ENCODE measurements around the gene LAMA3.
"Not testable (repeated sequence)": the region's sequence is repeated elsewhere in the genome, so short reads cannot be mapped to it uniquely, and the experiment has no call there.

Gene LAMA3

DNA sequence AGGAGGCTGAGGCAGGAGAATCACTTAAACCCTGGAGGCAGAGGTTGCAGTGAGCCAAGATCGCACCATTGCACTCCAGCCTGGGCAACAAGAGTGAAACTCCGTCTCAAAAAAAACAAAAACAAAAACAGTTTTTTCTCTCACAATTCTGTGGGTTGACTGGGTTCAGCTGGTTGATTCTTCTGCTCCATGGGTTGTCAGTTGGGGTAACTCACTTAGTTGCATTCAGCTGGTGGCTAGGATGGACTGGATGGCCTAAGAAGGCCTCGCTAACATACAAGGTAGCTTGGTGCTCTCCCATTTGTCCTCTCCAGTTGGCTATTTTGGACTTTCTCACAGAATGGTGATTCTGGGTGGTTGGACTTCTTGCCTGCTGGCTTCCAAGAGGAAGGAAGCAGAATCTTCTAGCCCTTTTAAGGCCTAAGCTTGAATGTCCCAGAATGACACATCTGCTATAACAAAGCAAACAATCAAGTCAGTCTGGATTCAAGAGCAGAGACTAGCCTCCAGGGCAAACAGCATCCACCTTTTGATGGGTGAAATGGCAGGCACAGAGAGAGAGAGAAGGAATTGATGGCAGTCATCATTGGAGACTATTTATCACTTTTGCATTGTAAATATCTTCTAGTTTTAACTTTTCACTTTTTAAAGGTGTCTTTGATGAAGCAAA lies 17.9 kb downstream of the LAMA3 start:
- no peak for DNase-seq (ENCODE audit: low read depth in 2 of 2)

GRCh38 chr18:23710068-23710527 lies 20.8 kb downstream of the LAMA3 start:
- DNase-seq (ENCODE audit: low read depth in 2 of 2): no peak

DNA sequence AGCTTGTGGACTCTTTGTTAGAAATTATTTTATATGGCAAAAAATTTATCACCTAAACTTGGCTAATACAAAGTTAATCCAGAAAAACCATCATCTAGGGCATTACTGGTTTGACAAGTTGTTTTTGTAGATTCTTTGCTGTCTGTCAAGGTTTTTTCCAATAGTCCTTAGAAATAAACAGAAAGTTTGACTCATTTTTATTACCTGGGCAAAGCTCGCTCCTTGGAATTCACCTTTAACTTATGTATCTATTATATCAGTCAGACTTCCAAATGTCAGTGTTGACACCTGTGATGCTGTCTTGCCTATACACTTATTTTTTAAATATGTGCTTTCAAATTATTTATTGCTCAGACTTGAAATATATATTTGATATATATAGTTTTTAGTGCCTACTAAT lies 21.7 kb downstream of the LAMA3 start:
- no peak for DNase-seq (ENCODE audit: low read depth in 2 of 2)

GRCh38 chr18:23711426-23711825 lies 22.2 kb downstream of the LAMA3 start:
- no peak for DNase-seq (ENCODE audit: low read depth in 2 of 2)

DNA sequence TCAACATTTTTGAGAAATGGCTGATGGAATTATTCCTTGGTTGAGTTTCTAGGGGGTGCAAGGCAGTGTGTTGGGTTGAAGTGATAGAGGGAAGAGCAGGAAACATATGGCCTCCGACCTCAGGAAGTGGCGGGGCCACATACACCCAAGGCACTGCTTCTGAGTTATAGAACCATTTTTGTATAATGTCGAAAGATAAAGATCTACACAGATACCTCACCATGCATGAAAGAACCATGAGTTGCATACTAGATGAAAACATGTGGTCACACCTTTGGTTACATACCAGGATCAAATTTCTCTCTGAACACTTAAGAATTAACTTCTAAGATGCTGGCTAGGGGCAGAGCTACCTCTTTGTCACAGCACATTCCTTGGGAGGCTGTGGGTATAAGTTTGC lies 23.2 kb downstream of the LAMA3 start:
- DNase-seq (ENCODE audit: low read depth in 2 of 2): no peak

GRCh38 chr18:23714576-23714975 lies 25.3 kb downstream of the LAMA3 start:
- DNase-seq (ENCODE audit: low read depth in 2 of 2): no peak

DNA sequence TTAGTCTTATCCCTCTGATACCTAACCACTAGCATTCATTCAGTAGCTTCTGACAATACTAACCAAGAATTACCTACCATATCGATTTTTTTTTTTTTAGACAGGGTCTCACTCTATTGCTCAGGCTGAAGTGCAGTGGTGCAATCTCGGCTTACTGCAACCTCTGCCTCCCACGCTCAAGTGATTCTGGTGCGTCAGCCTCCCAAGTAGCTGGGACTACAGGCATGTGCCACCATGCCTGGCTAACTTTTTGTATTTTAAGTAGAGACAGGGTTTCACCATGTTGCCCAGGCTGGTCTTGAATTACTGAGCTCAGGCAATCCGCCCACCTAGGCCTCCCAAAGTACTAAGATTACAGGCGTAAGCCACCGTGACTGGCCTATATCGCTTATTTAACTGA lies 26.8 kb downstream of the LAMA3 start:
- DNase-seq (ENCODE audit: low read depth in 2 of 2): not testable (repeated sequence)

- DNase-seq (ENCODE audit: low read depth in 2 of 2): no peak
Observed at GRCh38 chr18:23716516-23716915, 27.3 kb downstream of the LAMA3 start.

DNA sequence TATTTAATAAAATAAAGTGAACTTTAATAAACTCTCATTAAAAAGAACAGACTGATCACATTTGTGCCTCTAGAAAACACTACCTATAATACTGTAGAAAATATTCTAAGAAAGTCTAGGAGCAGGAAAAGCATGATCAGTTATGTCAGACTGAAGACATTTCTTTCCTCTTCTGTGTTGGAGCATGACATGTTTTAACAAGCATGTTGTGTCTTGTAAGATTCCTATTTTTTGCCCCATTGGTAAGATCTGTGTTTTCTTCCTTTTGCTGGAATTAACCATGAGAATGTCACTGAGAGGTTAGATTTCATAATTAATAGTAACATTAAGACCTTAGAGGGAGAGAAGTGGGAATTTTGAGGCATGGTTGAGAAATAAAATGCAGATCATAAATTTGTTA lies 27.7 kb downstream of the LAMA3 start:
- no peak for DNase-seq (ENCODE audit: low read depth in 2 of 2)

DNA sequence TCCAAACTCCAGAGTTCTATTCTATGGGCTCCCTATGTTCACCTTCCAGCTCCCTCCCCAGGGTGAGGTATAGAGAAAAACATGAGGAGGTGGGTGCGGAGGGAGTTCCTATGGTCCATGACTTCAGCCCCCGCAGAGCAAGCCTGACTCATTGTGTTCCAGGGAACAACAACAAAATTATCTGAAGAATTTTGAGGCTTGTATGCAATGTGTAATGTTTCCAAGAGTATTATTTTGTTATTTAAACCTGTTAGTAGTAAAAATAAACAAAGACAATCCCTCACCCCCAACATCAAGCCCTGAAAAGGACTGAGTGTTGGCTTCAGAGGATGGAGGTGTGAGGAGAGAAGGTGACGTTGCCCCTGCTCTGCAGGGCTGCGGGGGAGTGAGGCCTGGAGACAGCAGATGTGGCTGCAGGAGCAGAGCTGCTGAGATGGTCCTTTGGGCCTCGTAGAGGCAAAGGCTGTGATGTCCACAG lies 29.0 kb downstream of the LAMA3 start:
- no peak for DNase-seq (ENCODE audit: low read depth in 2 of 2)

DNA sequence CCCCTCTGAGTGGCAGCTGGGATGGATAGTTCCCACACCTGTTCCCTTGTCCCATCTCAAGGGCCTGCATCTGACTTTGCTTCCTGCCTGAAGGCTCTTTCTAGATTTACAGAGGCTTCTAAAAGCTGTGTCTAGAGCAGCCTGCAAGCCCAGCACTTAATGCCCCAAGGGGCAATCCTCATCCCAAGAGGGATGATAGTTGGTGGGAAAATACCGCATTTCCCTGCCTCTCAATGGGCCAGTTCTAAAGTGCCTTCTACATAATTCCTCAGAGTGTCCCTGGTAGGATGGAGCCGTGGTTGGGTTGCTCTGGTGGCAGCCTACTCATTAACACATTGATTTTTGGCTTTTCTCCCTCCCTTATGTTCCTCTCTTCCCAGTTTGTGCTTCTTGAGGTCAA lies 29.5 kb downstream of the LAMA3 start:
- no peak for DNase-seq (ENCODE audit: low read depth in 2 of 2)

DNA sequence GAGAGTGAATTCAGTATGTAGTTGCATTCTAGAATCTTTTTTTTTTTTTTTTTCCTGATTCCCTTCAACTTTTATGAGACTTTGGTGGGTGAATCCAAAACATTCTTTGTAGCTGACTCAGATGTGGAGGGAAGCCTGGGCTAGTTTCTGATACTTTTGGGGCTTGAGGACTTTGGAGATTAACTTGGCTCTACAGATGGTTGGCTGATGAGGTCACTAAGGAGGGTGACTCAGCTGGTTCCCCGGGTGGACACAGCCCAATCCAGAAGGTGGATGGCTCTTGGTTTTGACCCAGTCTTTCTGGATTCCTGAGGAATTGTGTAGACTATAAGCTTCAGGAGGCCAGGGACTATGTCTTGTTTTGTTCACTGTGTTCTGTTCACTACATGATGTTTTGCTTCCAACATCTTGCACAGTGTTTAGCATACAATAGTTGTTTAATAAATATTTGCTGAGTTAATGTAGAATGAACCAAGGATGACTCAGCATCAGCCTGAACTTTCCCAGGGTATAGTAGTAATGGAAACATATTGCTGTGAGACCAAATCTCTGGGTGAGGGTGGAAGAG lies 30.5 kb downstream of the LAMA3 start:
- DNase-seq (ENCODE audit: low read depth in 2 of 2): no peak

DNA sequence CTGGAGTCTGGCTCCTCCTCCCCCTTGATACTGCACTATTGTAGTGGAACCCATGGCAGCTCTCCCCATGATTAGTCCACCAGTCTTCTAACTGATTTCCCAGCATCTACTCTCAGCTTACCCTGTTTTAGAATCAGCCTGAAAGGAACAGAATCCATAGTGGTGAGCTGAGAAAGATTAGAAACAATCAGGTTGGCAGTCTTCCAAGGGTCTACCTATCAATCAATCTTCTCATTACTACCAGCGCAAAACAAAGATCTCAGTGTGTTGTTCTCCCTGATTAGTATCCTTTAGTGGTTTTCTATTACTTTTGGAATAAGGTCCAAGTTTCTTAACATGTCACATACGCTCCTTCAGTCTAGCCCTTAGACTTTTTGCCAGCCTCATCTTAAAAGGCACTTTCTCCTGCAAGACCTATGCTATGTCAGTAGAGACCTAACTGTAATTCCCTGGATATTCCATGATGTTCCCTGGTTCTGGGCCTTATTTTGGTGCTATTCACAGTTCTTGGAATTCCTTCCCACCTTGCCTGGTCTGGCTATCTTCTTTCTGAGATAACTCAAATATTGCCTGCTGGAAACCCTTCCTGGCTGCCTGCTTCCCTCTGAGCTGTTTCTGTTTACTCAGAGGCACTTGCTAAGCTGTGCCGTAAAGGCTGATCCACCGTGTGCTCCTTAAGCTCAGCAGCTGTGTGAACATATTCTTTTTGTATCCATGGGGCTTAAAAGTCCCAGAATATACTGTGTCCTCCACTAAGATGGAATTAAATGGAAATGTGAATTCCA lies 32.6 kb downstream of the LAMA3 start:
- no peak for DNase-seq (ENCODE audit: low read depth in 2 of 2)

DNA sequence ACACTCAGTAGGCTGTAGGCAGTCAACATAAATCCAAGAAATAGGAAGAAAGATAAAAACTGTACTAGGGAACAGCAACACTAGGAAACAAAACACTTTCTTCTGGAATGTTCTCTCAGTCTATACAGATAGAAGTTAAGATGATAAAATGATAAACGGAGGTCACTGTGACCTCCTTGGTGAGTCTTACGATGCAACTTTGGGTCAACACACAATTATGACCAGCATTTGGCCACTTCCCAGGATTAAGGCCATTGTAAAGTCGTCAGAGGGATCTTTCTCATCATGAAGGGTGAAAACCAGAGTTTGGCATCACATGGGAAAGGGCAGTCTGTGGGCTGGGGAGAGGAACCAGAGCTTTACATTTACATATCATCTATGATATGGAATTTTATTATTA lies 33.4 kb downstream of the LAMA3 start:
- DNase-seq (ENCODE audit: low read depth in 2 of 2): no peak

- no peak for DNase-seq (ENCODE audit: low read depth in 2 of 2)
Observed at GRCh38 chr18:23723121-23723520, 33.9 kb downstream of the LAMA3 start.

DNA sequence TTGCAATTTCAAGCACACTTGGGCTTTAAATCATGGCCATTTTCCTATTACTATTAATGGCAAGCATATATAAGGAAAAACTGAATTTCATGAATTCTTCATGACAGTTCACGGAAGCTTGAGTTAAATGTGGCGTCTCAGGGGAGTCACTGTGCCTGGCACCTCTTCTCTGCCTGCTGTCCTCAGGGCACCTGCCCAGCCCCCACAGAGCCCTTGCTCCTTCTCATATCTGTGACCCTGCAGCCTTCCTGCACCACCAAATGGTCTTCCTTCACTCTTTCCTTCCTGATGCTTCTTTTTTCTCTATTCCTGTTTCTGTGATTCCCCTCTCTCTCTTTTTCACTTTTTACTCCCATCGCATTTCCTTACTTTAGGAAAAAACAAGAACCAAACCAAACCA lies 35.4 kb downstream of the LAMA3 start:
- no peak for DNase-seq (ENCODE audit: low read depth in 2 of 2)

- no peak for DNase-seq (ENCODE audit: low read depth in 2 of 2)
Observed at GRCh38 chr18:23725351-23725750, 36.1 kb downstream of the LAMA3 start.

- DNase-seq (ENCODE audit: low read depth in 2 of 2): no peak
Observed at GRCh38 chr18:23725827-23726661, 36.8 kb downstream of the LAMA3 start.

DNA sequence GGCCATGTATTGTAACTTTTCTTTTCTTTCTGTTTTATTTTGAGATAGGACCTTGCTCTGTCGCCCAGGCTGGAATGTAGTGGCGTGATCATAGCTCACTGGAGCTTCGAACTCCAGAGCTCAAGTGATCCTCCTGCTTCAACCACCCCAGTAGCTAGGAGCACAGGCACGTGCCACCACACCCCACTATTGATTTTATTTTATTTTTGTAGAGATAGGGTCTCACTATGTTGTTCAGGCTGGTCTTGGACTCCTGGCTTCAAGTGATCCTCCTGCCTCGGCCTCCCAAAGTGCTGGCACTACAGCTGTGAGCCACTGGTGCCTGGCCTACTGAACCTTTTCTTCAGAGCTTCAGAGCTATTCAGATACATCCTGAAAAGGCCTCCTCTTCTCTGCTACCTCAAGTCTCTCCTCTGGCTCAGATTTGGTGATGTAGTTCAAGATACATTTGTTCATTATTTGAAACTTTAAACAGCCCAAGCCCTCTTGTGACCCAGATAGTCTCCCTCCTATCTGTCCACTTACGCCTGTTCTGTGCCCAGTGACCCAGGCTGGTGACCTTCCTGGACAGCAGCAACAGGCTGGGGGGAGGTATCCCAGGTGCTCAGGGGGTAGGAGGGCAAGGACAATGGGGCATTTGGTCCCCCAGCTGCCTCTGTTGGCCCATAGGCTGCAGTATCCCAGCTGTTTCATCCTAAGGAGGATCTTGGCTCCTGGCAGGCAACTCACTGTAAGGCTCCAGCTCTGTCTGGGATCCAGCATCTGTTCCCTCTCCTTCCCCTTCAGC lies 38.6 kb downstream of the LAMA3 start:
- DNase-seq (ENCODE audit: low read depth in 2 of 2): no peak

- DNase-seq (ENCODE audit: low read depth in 2 of 2): no peak
Observed at GRCh38 chr18:23730857-23731256, 41.6 kb downstream of the LAMA3 start.

DNA sequence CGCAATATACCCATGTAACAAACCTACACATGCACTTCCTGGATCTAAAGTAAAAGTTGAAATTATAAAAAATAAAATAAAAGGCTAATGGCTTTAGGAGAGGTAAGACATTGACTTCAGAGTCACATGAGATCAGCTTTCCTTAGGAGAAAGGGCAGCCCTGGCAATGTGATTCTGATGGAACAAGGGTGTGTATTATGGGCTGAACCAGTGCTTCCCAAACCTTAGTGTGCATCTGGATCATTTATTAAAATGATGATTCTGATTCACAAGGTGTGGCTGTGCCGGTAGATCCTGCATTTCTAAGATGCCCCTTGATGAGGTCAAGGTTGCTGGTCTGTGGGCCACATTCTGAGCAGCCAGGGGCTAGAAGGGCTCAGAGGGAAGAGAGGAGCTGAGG lies 42.6 kb downstream of the LAMA3 start:
- no peak for DNase-seq (ENCODE audit: low read depth in 2 of 2)

Data from activated CD4-positive, alpha-beta T cell treated with anti-CD3 and anti-CD28 coated beads for 24 hours (primary cell).